OCI-LY1 (cell line): ENCODE data around the gene TIMM17B.

Source experiments
- EZH2 ChIP-seq: fragments of 200-600 bp; sonication (generic), shearing (Covaris generic); IDR thresholded peaks from 2 replicates; pipeline ENCODE4 v1.8.0; 2017; ENCODE audit warnings: borderline replicate concordance, mixed run types, mild to moderate bottlenecking, antibody characterized with exemption, low read length, moderate library complexity, mixed read lengths
- TF ChIP-seq, protein P1 (sequence below): fragments of 200-600 bp; sonication (generic), shearing (Covaris generic); IDR thresholded peaks from 2 replicates; pipeline ENCODE4 v1.5.1; 2017; ENCODE audit warnings: mild to moderate bottlenecking, antibody characterized with exemption, low read length, moderate library complexity, mixed read lengths

DNA sequence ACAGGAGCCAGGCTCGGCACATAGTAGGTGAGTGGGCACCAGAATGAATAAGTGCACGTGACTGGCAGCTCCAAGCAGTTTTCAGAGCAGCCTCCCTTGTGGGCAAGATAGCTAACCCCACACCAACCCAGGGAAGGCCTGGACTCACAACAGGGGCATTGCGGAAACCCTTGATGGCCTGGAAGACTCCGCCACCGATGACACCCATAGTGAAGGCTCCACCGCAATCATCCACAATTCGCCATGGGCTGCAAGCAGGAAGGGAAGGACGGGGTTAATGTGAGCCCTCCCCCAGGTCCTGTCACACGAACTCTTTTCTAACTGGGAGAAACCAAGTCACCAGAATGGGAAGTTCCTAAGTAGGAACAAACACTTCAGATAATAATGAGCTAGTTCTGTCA lies 957 bp downstream of the TIMM17B start:
- TF ChIP-seq, protein P1, sequence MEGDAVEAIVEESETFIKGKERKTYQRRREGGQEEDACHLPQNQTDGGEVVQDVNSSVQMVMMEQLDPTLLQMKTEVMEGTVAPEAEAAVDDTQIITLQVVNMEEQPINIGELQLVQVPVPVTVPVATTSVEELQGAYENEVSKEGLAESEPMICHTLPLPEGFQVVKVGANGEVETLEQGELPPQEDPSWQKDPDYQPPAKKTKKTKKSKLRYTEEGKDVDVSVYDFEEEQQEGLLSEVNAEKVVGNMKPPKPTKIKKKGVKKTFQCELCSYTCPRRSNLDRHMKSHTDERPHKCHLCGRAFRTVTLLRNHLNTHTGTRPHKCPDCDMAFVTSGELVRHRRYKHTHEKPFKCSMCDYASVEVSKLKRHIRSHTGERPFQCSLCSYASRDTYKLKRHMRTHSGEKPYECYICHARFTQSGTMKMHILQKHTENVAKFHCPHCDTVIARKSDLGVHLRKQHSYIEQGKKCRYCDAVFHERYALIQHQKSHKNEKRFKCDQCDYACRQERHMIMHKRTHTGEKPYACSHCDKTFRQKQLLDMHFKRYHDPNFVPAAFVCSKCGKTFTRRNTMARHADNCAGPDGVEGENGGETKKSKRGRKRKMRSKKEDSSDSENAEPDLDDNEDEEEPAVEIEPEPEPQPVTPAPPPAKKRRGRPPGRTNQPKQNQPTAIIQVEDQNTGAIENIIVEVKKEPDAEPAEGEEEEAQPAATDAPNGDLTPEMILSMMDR: no peak
- no peak for TF ChIP-seq EZH2
